Hematopoietic multipotent progenitor cell treated with erythropoietin and hydrocortisone succinate and interleukin-3 and kit ligand, for 4 days (in vitro differentiated cells): ENCODE results near the gene SMCHD1.
"Not testable (repeated sequence)": the region's sequence is repeated elsewhere in the genome, so short reads cannot be mapped to it uniquely, and the experiment has no call there.

Experiments used
- DNase-seq: peaks from one replicate; pipeline ENCODE4 v3.0.0-alpha.2; 2015

The SMCHD1 gene

DNA sequence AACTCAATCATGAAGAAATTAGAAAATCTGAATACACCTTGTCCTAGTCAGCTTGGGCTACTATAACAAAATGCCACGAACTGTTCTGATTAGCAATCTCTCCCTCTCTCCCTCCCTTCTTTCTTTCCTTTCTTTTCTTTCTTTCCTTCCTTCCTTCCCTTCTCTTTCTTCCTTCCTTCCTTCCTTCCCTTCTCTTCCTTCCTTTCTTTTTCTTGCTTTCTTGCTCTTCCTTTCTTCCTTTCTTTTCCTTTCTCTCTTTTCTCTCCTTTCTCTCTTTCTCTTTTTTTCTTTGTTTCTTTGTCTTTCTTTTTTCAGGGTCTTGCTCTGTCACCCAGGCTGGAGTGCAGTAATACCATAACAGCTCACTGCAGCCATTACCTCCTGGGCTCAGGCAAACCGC is 167.7 kb downstream of the SMCHD1 start:
- DNase-seq: no peak

GRCh38 chr18:2823966-2824365 is 168.4 kb downstream of the SMCHD1 start:
- DNase-seq: no peak

DNA sequence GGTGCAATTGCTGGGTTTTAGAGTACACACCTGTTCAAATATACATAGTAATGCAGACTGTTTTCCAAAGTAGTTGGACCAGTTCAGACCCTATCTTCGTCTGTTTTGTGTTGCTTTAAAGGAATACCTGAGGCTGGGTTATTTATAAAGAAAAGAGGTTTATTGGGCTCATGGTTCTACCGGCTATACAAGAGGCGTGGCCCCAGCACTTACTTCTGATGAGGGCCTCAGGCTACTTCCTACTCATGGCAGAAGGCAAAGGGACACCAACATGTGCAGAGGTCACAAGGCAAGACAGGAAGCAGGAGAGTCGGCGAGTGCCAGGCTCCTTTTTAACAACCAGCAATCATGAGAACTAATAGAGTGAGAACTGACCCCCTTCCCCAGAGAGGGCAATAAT is 169.3 kb downstream of the SMCHD1 start:
- no peak for DNase-seq

DNA sequence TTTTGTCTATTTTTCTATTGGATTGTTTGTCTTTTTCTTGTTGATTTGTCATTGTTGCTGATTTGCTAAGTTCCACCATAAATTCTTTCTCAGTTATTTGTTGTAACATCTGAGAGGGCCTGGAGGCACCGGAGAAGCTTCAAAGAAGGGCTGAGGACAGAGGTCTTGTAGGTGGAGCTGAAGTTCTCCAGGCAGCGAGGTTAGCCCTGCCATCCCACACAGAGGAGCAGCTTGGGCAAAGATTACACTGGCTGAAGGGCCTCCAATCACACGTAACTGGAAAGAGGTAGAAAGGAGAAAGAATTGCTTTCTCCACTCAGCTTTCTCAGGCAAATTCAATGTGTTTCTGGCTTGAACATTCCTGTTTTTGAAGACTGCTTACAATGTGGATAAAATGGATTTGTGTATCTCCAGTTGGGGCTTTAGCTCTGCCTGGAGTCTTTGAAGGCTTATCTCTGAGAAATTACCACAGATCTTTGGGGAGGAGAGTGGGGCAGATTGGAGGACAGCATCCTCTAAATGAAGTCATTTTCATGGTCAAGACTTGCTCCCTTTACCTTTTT is 170.2 kb downstream of the SMCHD1 start:
- DNase-seq: no peak

DNA sequence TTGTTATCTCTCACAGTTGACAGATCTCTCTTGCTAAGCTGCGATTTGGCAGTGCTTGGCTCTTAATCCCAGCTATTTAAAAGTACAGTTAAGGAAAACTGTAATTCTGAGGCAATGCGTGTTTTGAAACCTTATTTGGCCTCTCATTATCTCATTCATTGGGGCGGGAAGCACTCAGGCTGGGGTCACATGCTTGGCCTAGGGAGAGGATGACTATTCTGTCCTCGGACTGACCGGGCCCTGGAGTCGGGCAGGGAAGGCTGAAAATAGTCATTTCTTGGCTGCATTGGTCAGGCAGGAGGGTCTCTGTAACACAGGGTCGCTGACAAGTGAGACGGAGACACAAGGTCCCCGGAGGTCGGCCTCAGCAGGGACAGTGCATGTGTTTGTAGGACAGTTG is 171.1 kb downstream of the SMCHD1 start:
- no peak for DNase-seq

GRCh38 chr18:2827061-2827460 is 171.5 kb downstream of the SMCHD1 start:
- no peak for DNase-seq

DNA sequence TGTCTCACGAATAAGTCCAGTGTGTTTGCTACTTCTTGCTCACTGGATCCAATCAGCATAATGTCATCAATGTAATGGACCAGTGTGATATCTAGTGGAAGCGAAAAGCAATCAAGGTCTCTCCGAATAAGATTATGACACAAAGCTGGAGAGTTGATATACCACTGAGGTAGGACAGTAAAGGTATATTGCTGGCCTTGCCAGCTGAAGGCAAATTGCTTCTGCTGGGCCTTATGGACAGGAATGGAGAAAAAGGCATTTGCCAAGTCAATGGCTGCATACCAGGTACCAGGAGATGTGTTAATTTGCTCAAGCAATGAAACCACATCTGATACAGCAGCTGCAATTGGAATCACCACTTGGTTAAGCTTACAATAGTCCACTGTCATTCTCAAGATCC is 180.6 kb downstream of the SMCHD1 start:
- DNase-seq: not testable (repeated sequence)

GRCh38 chr18:2837290-2837689 is 181.8 kb downstream of the SMCHD1 start:
- DNase-seq: not testable (repeated sequence)

GRCh38 chr18:2839202-2839601 is 183.7 kb downstream of the SMCHD1 start:
- no peak for DNase-seq

GRCh38 chr18:2840521-2840920 is 185.0 kb downstream of the SMCHD1 start:
- DNase-seq: no peak

- DNase-seq: peak; percentile 77
These were observed 187.6 kb downstream of the SMCHD1 start for GRCh38 chr18:2843146-2843545.

DNA sequence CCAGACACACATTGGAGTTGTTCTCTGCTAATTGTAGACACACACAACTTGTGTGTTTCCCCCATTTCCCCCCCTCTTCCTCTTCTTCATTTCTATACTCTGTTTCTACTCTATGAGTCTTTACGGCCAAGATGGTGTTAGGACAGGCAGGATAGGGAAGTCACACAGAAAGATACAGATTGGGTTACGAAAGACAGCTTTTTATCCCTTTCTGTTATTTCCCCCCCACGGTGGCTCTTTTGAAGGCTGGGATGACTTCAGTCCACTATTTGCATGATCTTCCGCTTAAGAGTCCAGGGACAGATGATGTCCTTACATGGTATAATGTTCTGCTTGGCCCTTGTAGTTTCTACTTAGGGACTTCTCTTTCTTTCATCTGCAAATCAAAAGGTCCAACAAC is 189.6 kb downstream of the SMCHD1 start:
- DNase-seq: peak; percentile 67

GRCh38 chr18:2846636-2847316 is 191.2 kb downstream of the SMCHD1 start, which contains the start of gene EMILIN2:
Gene EMILIN2 (plus strand): TSS chr18:2847006. CDS start chr18:2847189, 183 bp downstream.
- DNase-seq: peak; percentile 91

- peak; percentile 58 for DNase-seq
These were observed 192.1 kb downstream of the SMCHD1 start for GRCh38 chr18:2847317-2848246.

- DNase-seq: peak; percentile 78
These were observed 193.0 kb downstream of the SMCHD1 start for GRCh38 chr18:2848247-2849246.

DNA sequence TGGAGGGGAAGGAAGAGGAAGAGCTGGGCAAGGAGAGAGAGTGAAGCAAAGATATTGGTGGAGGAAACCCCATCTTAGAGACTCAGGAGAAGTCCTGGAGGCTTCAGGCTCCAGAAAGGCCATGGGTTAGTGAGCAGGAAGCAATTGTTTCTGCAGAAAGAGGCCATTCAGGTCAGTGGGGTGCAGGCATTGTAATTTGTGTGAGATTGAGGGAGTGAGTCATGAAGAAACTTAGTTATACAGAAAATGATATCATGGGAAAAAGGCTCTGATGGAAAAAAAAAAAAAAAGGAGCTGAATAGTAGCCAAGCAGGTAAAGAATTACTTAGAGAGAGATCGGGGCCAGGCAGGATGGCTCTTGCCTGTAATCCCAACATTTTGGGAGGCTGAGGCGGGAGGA is 195.3 kb downstream of the SMCHD1 start:
- no peak for DNase-seq

- no peak for DNase-seq
These were observed 196.2 kb downstream of the SMCHD1 start for GRCh38 chr18:2851771-2852170.

GRCh38 chr18:2852460-2852859 is 196.9 kb downstream of the SMCHD1 start:
- DNase-seq: not testable (repeated sequence)

DNA sequence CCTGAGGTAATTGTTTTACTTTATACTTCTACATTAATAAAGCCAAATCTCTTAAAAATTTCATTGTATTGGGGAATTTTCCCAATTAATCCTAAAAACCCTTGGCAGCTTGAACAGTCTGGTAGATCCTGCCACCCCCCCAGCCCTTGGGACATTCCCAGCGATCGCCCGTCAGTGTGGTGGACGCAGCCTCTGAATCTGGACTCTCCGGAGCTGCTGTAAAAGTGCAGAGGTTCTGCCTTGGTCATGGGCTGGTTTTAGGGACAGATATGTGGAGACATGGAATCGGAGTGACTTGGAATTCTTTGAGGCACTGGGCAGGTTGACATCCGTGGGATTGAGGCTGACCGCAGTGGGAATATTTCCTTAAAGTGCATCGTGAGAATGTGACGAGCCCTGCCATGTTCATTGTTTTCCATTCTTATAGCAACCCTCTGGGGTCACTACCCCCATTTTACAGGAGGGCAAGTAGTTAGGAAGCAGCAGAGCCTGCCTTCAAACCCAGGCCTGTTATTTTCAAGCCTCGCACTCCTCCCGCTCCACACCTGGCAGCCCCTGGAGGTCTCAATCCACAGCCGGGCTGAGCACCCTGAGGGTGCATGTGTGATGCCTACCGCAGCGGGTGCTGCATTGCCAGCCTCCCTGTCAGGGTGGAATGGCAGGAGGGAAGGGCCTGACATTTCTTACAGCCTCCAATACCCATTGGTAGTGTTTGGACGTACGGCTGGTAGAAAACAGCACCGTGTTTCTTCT is 197.8 kb downstream of the SMCHD1 start:
- no peak for DNase-seq

DNA sequence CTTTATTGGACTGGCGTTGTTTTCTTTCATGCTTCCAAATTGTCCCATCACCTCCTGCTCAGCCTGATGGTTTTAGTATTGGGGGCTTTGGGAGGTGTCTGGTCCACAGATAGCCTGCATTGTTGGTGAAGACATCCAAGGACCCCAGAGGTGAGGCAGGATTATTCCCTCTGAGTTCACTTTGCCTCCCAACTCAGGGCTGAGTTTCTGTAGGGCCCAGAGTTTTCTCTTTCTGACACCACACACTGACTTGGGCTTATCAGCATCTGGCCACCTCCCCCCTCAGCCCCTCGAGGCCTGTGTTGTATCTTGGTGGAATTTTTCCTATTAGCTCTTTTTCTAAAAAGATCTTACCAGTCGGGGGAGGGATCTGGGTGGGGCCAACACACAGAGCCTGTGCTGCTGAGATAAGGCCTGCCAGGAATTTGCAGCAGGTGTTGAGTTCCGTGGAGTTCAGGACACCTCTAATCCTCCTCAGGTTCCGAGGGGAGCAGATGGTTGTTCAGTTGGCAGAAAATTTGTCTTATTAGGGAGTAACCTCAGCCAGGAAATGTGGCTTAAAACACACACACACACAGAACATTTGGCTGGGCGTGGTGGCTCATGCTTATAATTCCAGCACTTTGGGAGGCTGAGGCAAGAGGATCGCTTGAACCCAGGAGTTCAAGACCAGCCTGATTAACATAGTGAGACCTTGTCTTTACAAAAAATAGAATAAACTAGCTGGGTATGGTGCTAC is 198.6 kb downstream of the SMCHD1 start:
- peak; percentile 95 for DNase-seq
